ENCODE results near the gene WAPL.

The WAPL gene

DNA sequence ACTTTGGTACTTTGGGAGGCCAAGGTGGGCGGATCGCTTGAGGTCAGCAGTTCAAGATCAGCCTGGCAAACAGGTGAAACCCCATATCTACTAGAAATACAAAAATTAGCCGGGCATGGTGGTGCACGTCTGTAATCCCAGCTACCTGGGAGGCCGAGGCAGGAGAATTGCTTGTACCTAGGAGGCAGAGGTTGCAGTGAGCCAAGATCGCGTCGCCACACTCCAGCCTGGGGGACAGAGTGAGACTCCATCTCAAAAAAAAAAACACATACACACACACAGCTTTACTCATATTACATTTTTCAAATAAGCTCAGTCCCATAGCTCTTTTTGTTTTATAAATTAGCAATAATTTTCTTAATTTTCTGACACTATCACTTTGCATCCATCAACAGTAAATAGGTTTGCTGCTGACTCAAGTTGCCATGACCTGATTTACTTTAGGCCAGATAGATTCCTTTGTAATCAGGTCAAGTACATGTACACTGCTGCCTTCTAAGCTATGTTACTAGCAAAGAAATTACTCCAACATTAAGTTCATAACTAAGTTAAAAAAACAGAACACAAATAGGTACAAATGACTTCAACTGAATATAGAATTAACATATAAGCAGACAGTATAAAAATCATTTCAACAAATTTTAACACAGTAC, 31.5 kb downstream of the WAPL start:
- no peak overlapping the region for H3K4me2 ChIP-seq (ENCODE audit: low read length)
- peaks cover 10% of the 10 kb centered on the region; the same call in 1 of the 2 replicates for H4K20me1 ChIP-seq (ENCODE audit: control insufficient read depth, insufficient read depth, low read depth, low read length)
- H3F3A ChIP-seq (ENCODE audit: control insufficient read depth, insufficient read depth): no peaks in the 10 kb centered on the region; the same call in 1 of the 2 replicates
- H3K27ac ChIP-seq (ENCODE audit: low read depth, low read length): no peak overlapping the region
- H3K27me3 ChIP-seq (ENCODE audit: control insufficient read depth, low read length): no peaks in the 10 kb centered on the region
- H3K9me2 ChIP-seq (replicated peaks; ENCODE audit: control insufficient read depth, low read length): no peaks in the 10 kb centered on the region
- peaks cover 77% of the 10 kb centered on the region for H3K36me3 ChIP-seq (ENCODE audit: control insufficient read depth, low read length)
- no peak overlapping the region for H3K4me3 ChIP-seq (ENCODE audit: low read length)
- no peaks in the 10 kb centered on the region for H3K9me3 ChIP-seq (ENCODE audit: control insufficient read depth, insufficient read depth, low read length)
- TF ChIP-seq EZH2phosphoT487 (IDR thresholded peaks at IDR 0.05; ENCODE audit: borderline replicate concordance, low read length): no peak
- TF ChIP-seq, protein P1, sequence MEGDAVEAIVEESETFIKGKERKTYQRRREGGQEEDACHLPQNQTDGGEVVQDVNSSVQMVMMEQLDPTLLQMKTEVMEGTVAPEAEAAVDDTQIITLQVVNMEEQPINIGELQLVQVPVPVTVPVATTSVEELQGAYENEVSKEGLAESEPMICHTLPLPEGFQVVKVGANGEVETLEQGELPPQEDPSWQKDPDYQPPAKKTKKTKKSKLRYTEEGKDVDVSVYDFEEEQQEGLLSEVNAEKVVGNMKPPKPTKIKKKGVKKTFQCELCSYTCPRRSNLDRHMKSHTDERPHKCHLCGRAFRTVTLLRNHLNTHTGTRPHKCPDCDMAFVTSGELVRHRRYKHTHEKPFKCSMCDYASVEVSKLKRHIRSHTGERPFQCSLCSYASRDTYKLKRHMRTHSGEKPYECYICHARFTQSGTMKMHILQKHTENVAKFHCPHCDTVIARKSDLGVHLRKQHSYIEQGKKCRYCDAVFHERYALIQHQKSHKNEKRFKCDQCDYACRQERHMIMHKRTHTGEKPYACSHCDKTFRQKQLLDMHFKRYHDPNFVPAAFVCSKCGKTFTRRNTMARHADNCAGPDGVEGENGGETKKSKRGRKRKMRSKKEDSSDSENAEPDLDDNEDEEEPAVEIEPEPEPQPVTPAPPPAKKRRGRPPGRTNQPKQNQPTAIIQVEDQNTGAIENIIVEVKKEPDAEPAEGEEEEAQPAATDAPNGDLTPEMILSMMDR (IDR thresholded peaks at IDR 0.05; ENCODE audit: low read depth, low read length, poor library complexity, severe bottlenecking): no peak
- H3K79me2 ChIP-seq (ENCODE audit: control insufficient read depth, low read length): peaks cover 86% of the 10 kb centered on the region
- no peaks in the 10 kb centered on the region for H3K4me1 ChIP-seq (ENCODE audit: control insufficient read depth, low read length)

DNA sequence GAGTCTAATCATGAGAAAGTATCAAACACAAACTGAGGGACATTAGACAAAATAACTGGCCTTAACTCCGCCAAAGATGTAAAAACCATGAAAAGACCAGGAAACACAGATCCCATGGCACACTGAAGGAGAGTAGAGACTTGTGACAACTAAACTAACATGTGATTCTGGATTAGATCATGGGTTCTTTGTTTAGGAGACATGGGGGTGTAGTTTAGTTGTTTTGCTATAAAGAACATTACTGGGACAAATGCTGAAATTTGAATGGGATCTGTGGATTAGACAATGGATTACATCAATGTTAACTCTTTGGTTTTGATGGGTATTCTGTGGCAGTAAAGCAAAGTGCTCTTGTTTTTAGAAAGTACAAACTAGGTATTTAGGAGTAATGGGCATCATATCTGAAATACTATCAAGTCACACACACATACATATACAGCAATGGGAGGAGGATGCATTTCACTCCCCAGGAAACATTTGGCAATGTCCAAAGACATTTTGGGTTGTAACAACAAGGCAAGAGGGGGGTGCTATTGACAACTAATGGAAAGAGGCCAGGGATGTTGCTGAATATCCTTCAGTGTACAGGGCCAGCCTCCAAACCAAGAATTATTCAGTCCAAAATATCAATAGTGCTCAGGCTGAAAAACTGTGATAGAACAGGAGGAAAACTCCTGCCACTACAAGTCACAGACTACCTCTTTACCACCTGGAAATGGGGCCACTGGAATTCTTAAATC, 32.4 kb downstream of the WAPL start:
- H4K20me1 ChIP-seq (ENCODE audit: control insufficient read depth, insufficient read depth, low read depth, low read length): peaks cover 5% of the 10 kb centered on the region; the same call in 1 of the 2 replicates
- peaks cover 75% of the 10 kb centered on the region for H3K36me3 ChIP-seq (ENCODE audit: control insufficient read depth, low read length)
- TF ChIP-seq EZH2phosphoT487 (IDR thresholded peaks at IDR 0.05; ENCODE audit: borderline replicate concordance, low read length): no peak
- TF ChIP-seq, protein P1 (IDR thresholded peaks at IDR 0.05; ENCODE audit: low read depth, low read length, poor library complexity, severe bottlenecking): no peak

DNA sequence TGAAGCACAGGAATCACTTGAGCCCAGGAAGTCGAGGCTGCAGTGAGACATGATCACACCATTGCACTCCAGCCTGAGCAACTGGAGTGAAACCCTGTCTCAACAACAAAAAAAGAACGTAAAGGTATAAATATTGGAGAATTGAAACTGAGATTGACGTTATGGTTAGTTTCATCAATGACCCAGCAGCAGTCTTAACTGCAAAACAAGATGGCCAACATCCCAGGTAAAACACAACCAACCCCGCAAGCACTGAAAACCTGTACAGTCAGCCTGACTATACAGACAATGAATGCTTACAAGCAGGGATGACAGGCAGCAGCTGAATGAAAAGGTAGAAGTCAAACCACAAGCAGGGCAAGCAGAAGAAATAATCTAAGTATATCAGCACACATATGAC, 34.7 kb downstream of the WAPL start:
- Histone ChIP-seq H3K9me2 (replicated peaks; ENCODE audit: control insufficient read depth, low read length) (no peaks in the 10 kb centered on the region), H3K27me3 (ENCODE audit: control insufficient read depth, low read length) (no peaks in the 10 kb centered on the region), H3K27ac (ENCODE audit: low read depth, low read length) (no peak overlapping the region), H3K4me2 (ENCODE audit: low read length) (no peak overlapping the region), H3K36me3 (ENCODE audit: control insufficient read depth, low read length) (peaks cover 80% of the 10 kb centered on the region), H3F3A (ENCODE audit: control insufficient read depth, insufficient read depth) (no peaks in the 10 kb centered on the region; the same call in 1 of the 2 replicates), H4K20me1 (ENCODE audit: control insufficient read depth, insufficient read depth, low read depth, low read length) (no peaks in the 10 kb centered on the region; the same call in 1 of the 2 replicates), H3K4me3 (ENCODE audit: low read length) (no peak overlapping the region), H3K4me1 (ENCODE audit: control insufficient read depth, low read length) (peaks cover 7% of the 10 kb centered on the region), H3K79me2 (ENCODE audit: control insufficient read depth, low read length) (peaks cover 83% of the 10 kb centered on the region), H3K9me3 (ENCODE audit: control insufficient read depth, insufficient read depth, low read length) (no peaks in the 10 kb centered on the region)
- TF ChIP-seq, protein P1 (IDR thresholded peaks at IDR 0.05; ENCODE audit: low read depth, low read length, poor library complexity, severe bottlenecking): no peak
- no peak for TF ChIP-seq EZH2phosphoT487 (IDR thresholded peaks at IDR 0.05; ENCODE audit: borderline replicate concordance, low read length)

More for the DNA sequence above, 32.4 kb downstream of the WAPL start:
- Histone ChIP-seq H3K79me2 (ENCODE audit: control insufficient read depth, low read length) (peaks cover 85% of the 10 kb centered on the region), H3K4me2 (ENCODE audit: low read length) (no peak overlapping the region), H3F3A (ENCODE audit: control insufficient read depth, insufficient read depth) (no peaks in the 10 kb centered on the region; the same call in 1 of the 2 replicates), H3K9me2 (replicated peaks; ENCODE audit: control insufficient read depth, low read length) (no peaks in the 10 kb centered on the region), H3K27me3 (ENCODE audit: control insufficient read depth, low read length) (no peaks in the 10 kb centered on the region), H3K4me1 (ENCODE audit: control insufficient read depth, low read length) (no peaks in the 10 kb centered on the region), H3K9me3 (ENCODE audit: control insufficient read depth, insufficient read depth, low read length) (no peaks in the 10 kb centered on the region), H3K4me3 (ENCODE audit: low read length) (no peak overlapping the region), H3K27ac (ENCODE audit: low read depth, low read length) (no peak overlapping the region)

All from DOHH2 (cell line).